ENCODE measurements around the gene ADAD2.
A peak's percentile ranks its signal among the peaks of the same experiment; 100 is the strongest.

The ADAD2 gene

GRCh38 chr16:84176192-84177053 is 14.5 kb upstream of the ADAD2 start:
- no peak for DNase-seq (ENCODE audit: low spot score)

- DNase-seq (ENCODE audit: low spot score): peak; percentile 64
Measured at GRCh38 chr16:84177741-84178073, 13.2 kb upstream of the ADAD2 start.

- no peak for DNase-seq (ENCODE audit: low spot score)
Measured at GRCh38 chr16:84178146-84178765, 12.7 kb upstream of the ADAD2 start.

- no peak for DNase-seq (ENCODE audit: low spot score)
Measured at GRCh38 chr16:84178892-84179611, 11.9 kb upstream of the ADAD2 start.

- no peak for DNase-seq (ENCODE audit: low spot score)
Measured at GRCh38 chr16:84179612-84180320, 11.2 kb upstream of the ADAD2 start.

GRCh38 chr16:84180519-84181140 is 10.3 kb upstream of the ADAD2 start:
- no peak for DNase-seq (ENCODE audit: low spot score)

- no peak for DNase-seq (ENCODE audit: low spot score)
Measured at GRCh38 chr16:84181144-84181915, 9.6 kb upstream of the ADAD2 start.

- no peak for DNase-seq (ENCODE audit: low spot score)
Measured at GRCh38 chr16:84182104-84182503, 8.9 kb upstream of the ADAD2 start.

DNA sequence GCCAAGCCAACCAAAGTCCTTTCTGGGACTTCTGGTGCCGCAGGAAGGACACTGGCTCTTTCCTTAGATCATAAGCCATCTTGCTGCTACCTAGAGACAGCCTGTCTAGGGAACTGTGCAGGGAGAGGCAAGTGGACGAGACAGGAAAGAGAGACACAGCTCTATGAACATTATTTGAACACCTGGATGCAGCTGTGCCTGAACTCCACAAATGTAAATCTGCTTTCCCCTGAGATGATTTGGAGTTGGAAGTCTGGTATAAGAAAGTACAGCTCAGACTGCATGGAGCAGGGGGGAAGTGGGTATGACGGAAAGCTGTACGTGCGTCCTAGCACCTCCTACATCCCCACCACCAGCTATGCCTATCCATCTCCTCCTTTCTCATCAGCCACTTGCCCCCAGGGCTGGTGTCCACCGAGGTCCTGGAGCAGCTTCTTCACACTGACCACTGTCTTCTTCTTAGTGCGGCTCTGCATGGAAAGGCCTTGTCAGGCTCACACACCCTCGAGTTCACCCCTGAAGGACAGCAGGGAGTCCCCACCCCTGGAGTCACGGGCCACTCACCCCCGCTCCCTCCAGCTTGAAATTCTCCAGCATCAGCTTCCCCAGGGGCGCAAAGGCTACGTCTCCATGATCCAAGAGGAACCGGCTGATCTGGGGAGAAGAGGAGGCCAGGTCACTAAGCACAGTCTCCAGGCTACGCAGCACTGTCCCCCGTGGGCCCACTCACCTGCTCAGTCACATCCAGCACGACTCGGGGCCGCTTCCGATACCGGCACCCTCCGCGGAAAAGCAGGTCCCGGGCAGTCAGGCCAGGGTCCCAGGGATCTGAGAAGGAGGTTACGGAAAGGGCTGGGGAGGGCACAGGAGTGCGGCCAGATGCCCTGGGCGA is 8.0 kb upstream of the ADAD2 start:
- no peak for DNase-seq (ENCODE audit: low spot score)

- DNase-seq (ENCODE audit: low spot score): no peak
Measured at GRCh38 chr16:84183572-84183875, 7.4 kb upstream of the ADAD2 start.

GRCh38 chr16:84183911-84184591 is 6.9 kb upstream of the ADAD2 start:
- no peak for DNase-seq (ENCODE audit: low spot score)

- no peak for DNase-seq (ENCODE audit: low spot score)
Measured at GRCh38 chr16:84184775-84185174, 6.2 kb upstream of the ADAD2 start.

- DNase-seq (ENCODE audit: low spot score): peak; percentile 98
Measured at GRCh38 chr16:84186685-84187437, 4.1 kb upstream of the ADAD2 start, which contains the start of gene TAF1C. TAF1C (minus strand) TSS chr16:84187057; CDS start chr16:84184988, 2,069 bp downstream.

- no peak for DNase-seq (ENCODE audit: low spot score)
Measured at GRCh38 chr16:84191466-84191865, 509 bp downstream of the ADAD2 start.

DNA sequence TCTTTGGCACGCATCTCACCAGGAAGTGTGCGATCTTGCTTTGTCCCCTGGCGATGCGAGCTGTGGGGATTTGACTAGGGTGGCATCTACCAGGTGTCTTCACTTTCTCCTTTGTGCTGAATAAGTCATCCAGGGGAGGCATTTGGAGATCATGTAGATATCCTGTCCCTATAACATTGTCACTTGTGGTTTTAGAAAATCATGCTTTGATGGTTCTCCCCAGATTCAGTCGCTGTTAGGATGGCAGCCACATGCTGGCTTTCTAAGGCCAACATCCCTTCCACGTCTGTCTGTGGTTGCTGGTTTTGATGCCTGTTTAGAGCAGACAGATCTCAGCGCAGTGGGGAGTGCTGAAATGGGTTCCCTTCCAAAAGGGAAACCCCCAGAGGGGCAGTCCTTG is 2.5 kb downstream of the ADAD2 start:
- no peak for DNase-seq (ENCODE audit: low spot score)

DNA sequence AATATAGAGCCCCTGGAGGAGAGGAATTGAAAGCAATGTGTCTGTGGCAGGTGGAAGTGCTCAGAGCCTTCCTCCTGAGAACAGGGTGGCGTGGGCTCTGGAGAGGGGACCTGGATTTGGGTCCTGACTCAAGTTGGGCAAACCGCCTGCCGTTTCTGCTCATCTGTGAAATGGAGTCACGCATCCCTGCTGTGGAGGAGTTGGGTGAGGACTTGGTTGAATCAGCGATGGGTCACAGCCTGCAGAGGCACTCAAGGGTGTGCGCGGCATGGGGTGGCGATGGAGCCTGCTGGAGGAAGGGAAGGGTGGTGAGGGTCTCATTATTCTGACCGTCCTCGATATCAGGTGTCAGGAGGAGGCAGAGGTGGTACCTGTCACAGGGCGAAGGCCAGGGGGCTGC is 3.1 kb downstream of the ADAD2 start:
- DNase-seq (ENCODE audit: low spot score): no peak

DNA sequence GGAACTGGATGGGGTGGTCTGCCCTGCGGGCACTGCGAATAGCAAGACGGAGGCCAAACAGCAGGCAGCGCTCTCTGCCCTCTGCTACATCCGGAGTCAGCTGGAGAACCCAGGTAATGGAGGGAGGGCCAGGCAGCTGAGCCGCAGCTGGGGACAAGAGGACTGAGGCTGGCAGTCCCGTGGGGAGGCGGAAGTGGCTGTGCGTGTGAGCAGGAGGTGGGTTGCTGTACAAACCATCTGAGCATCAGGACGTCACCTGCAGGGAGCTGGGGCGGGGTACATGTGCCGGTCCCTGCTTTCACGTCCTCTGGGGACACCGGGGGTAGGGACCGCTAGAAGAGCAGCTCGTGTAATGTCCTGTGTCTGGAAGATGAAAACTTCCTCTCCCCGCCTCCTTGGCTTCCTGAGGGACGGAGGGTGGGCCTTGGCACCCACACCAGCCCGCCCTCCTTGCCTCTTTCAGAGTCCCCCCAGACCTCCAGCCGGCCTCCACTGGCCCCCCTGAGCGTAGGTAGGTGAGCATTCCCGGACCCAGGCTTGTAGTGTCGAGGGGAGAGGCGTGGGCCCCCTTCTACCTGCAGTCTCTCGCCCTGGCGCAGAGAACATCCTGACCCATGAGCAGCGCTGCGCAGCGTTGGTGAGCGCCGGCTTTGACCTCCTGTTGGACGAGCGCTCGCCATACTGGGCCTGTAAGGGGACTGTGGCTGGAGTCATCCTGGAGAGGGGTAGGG is 3.7 kb downstream of the ADAD2 start:
- DNase-seq (ENCODE audit: low spot score): no peak
